Fibroblast of lung (primary cell): Measurements from ENCODE around the gene RNF126. TPM values are rescaled to one million over a fixed set of nuclear protein-coding genes. Genes with fewer than 3 reads are reported as not detected.

Experiments
- DNase-seq, 2 donors: peaks; one replicate each; pipeline versions ENCODE4 v3.0.0 to v3.0.0-alpha.2; 2010; ENCODE audit warnings: low read depth in 2 of 2
- H2AFZ ChIP-seq: 2 replicates; pipeline ENCODE4 v1.5.1; 2012; ENCODE audit warnings: low read length, control low read depth, inconsistent platforms
- H3K27ac ChIP-seq: 2 replicates; pipeline ENCODE4 v1.5.1; 2011; ENCODE audit warnings: low read length, control low read depth; ENCODE audit not compliant: insufficient read depth
- H3K27me3 ChIP-seq: 2 replicates; pipeline ENCODE4 v1.5.1; 2011; ENCODE audit warnings: mild to moderate bottlenecking, low read length; ENCODE audit not compliant: control insufficient read depth, insufficient read depth
- H3K36me3 ChIP-seq: 2 replicates; pipeline ENCODE4 v1.5.1; 2011; ENCODE audit warnings: low read length; ENCODE audit not compliant: control insufficient read depth, insufficient read depth
- H3K4me1 ChIP-seq: 2 replicates; pipeline ENCODE4 v1.5.1; 2011; ENCODE audit warnings: low read length; ENCODE audit not compliant: control insufficient read depth, insufficient read depth; ENCODE audit errors: extremely low read depth
- H3K4me2 ChIP-seq: 2 replicates; pipeline ENCODE4 v1.5.1; 2011; ENCODE audit warnings: low read length, control low read depth; ENCODE audit not compliant: insufficient read depth; ENCODE audit errors: extremely low read depth
- H3K4me3 ChIP-seq, 4 experiments: fragments of 200-600 bp in 1 of 4; sonication (generic) in 1 of 4; replicated peaks in 1 of 4; 2 replicates each; pipeline ENCODE4 v1.5.1; 2011 to 2016; ENCODE audit warnings: low read length in 4 of 4, low read depth in 3 of 4, mild to moderate bottlenecking in 3 of 4, control low read depth in 2 of 4, inconsistent platforms in 1 of 4, mixed read lengths in 1 of 4; ENCODE audit not compliant: insufficient read depth in 1 of 4; ENCODE audit errors: control extremely low read depth in 1 of 4
- H3K79me2 ChIP-seq: 2 replicates; pipeline ENCODE4 v1.5.1; 2012; ENCODE audit warnings: mild to moderate bottlenecking, low read length, inconsistent platforms; ENCODE audit not compliant: control insufficient read depth, insufficient read depth
- H3K9ac ChIP-seq: 2 replicates; pipeline ENCODE4 v1.5.1; 2011; ENCODE audit warnings: mild to moderate bottlenecking, low read length, control low read depth; ENCODE audit not compliant: insufficient read depth
- H3K9me3 ChIP-seq: 2 replicates; pipeline ENCODE4 v1.5.1; 2012; ENCODE audit warnings: low read depth, low read length; ENCODE audit not compliant: control insufficient read depth, insufficient read depth
- H4K20me1 ChIP-seq: 2 replicates; pipeline ENCODE4 v1.5.1; 2011; ENCODE audit warnings: low read length; ENCODE audit not compliant: control insufficient read depth, insufficient read depth; ENCODE audit errors: extremely low read depth
- EZH2 ChIP-seq: IDR thresholded peaks from 2 replicates; pipeline ENCODE4 v1.5.1; 2012; ENCODE audit warnings: low read length, control low read depth, mild to moderate bottlenecking; ENCODE audit errors: missing control alignments
- polyA plus RNA-seq, 2 donors: library from polyadenylated mRNA; depleted of rRNA in 1 of 2; stranded (reverse) in 1 of 2; unstranded in 1 of 2; fragments of >200 nt; gene quantifications; 2 replicates each; pipeline ENCODE4 v1.2.1, GENCODE V29; 2011 to 2012; ENCODE audit warnings: missing spikeins in 1 of 2
- total RNA-seq: library from RNA; depleted of rRNA; stranded (reverse); fragments of >200 nt; gene quantifications from 2 replicates; pipeline ENCODE4 v1.2.1, GENCODE V29; 2014
- TF ChIP-seq, protein P1 (sequence below), 2 donors: IDR thresholded peaks in 1 of 2; conservative IDR thresholded peaks in 1 of 2; 1 replicate in 1 of 2; 2 replicates in 1 of 2; pipeline ENCODE4 v1.5.1; 2011 to 2012; ENCODE audit warnings: low read length in 2 of 2, control low read depth in 1 of 2, inconsistent platforms in 1 of 2, low read depth in 1 of 2, mild to moderate bottlenecking in 1 of 2

The RNF126 gene
- total and polyA plus RNA-seq, 2 donors (not counting 1 experiment from before 2014, with no cell fraction given) = 7.8 to 18.0 TPM

DNA sequence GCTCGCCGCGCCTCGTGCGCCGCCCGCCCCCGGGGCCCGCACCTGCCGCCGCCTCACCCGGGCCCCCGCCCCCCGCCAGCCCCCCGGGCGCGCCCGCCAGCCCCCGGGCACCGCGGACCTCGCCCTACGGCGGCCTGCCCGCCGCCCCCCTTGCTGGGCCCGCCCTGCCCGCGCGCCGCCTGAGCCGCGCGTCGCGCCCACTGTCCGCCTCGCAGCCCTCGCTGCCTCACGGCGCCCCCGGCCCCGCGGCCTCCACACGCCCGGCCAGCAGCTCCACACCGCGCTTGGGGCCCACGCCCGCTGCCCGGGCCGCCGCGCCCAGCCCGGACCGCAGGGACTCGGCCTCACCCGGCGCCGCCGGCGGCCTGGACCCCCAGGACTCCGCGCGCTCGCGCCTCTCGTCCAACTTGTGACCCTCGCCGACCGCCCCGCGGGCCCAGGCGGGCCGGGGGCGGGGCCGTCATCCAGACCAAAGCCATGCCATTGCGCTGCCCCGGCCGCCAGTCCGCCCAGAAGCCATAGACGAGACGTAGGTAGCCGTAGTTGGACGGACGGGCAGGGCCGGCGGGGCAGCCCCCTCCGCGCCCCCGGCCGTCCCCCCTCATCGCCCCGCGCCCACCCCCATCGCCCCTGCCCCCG, 46.8 kb downstream of the RNF126 start:
- no peak for DNase-seq
- no peaks in the 10 kb centered on the region for H3K27me3 ChIP-seq
- peaks cover 8% of the 10 kb centered on the region for H3K36me3 ChIP-seq
- H3K4me2 ChIP-seq = no peak overlapping the region
- no peak overlapping the region for H2AFZ ChIP-seq
- TF ChIP-seq, protein P1, sequence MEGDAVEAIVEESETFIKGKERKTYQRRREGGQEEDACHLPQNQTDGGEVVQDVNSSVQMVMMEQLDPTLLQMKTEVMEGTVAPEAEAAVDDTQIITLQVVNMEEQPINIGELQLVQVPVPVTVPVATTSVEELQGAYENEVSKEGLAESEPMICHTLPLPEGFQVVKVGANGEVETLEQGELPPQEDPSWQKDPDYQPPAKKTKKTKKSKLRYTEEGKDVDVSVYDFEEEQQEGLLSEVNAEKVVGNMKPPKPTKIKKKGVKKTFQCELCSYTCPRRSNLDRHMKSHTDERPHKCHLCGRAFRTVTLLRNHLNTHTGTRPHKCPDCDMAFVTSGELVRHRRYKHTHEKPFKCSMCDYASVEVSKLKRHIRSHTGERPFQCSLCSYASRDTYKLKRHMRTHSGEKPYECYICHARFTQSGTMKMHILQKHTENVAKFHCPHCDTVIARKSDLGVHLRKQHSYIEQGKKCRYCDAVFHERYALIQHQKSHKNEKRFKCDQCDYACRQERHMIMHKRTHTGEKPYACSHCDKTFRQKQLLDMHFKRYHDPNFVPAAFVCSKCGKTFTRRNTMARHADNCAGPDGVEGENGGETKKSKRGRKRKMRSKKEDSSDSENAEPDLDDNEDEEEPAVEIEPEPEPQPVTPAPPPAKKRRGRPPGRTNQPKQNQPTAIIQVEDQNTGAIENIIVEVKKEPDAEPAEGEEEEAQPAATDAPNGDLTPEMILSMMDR (conservative IDR thresholded peaks at IDR 0.05 in 1 of 2, IDR thresholded peaks at IDR 0.05 in 1 of 2; ENCODE audit: low read depth in 1 of 2, low read length in 2 of 2) = no peak
- no peak for TF ChIP-seq EZH2
- peaks cover 5% of the 10 kb centered on the region for H3K4me1 ChIP-seq
- no peaks in the 10 kb centered on the region for H3K9me3 ChIP-seq
- no peak overlapping the region for H3K4me3 ChIP-seq
- H3K27ac ChIP-seq = no peak overlapping the region
- H3K79me2 ChIP-seq = no peaks in the 10 kb centered on the region
- no peaks in the 10 kb centered on the region for H4K20me1 ChIP-seq
- no peak overlapping the region for H3K9ac ChIP-seq

DNA sequence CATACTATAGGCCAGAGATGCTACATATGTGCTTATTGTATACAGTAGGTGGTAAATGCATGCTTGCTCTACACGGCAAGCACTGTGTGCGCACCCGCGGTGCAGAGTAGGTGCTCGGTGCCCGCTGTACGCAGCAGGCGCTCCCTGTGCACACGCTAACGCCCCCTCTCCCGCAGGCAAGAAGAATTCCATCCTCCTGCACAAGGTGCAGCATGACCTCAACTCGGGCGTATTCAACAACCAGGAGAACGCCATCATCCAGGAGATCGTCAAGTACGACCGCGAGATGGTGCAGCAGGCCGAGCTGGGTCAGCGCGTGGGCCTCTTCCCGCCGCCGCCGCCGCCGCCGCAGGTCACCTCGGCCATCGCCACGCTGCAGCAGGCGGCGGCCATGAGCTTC, 47.4 kb downstream of the RNF126 start:
- no peak overlapping the region for H3K9ac ChIP-seq
- H3K4me2 ChIP-seq = no peak overlapping the region
- H2AFZ ChIP-seq = no peak overlapping the region
- H3K4me1 ChIP-seq = peaks cover 9% of the 10 kb centered on the region
- H3K27me3 ChIP-seq = no peaks in the 10 kb centered on the region
- no peak for TF ChIP-seq EZH2
- TF ChIP-seq, protein P1 (conservative IDR thresholded peaks at IDR 0.05 in 1 of 2, IDR thresholded peaks at IDR 0.05 in 1 of 2; ENCODE audit: low read depth in 1 of 2, low read length in 2 of 2) = no peak
- no peak overlapping the region for H3K27ac ChIP-seq
- no peak overlapping the region for H3K4me3 ChIP-seq
- H3K36me3 ChIP-seq = peaks cover 8% of the 10 kb centered on the region
- DNase-seq = no peak
- no peaks in the 10 kb centered on the region for H4K20me1 ChIP-seq
- no peaks in the 10 kb centered on the region for H3K79me2 ChIP-seq
- H3K9me3 ChIP-seq = no peaks in the 10 kb centered on the region

DNA sequence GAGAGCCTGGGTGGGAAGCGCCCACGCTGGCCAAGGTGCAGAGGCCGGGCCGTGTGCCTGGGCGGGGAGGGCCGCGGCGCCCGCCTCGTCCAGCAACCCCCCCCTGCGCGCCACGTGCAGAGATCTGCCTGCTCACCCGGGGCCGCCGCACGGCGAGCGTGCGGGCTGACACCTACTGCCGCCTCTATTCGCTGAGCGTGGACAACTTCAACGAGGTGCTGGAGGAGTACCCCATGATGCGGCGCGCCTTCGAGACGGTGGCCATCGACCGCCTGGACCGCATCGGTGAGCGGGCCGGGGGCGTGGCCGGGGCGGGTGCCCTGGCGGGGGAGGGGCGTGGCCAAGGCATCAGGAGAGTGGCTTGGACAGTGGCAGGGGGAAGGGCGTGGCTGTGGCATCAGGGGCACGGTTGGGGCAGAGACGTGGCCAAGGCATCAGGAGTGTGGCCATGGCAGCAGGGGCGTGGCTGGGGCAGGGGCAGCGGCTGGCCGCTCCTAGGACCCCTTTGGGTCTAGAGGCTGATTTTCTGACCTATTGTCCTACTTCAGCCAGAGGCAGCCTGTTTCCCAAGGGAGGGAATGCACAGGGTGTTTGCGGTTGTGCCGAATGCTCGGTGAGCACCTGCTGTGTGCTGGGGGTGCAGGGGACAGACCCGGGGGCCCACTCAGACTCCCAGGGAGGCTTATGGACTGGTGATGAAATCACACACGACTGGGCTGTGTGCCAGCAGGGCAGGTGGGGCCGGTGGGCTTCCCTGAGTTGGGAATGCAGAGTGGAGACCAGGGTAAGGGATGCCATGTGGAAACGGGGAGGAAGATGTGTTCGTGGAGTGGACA, 49.1 kb downstream of the RNF126 start:
- Histone ChIP-seq H3K36me3 (peaks cover 4% of the 10 kb centered on the region), H3K9ac (no peak overlapping the region), H3K27ac (no peak overlapping the region), H3K4me1 (peaks cover 9% of the 10 kb centered on the region), H3K9me3 (no peaks in the 10 kb centered on the region), H4K20me1 (no peaks in the 10 kb centered on the region), H3K4me2 (no peak overlapping the region), H3K4me3 (no peak overlapping the region), H3K27me3 (no peaks in the 10 kb centered on the region), H2AFZ (no peak overlapping the region), H3K79me2 (no peaks in the 10 kb centered on the region)
- TF ChIP-seq EZH2 = no peak
- TF ChIP-seq, protein P1 (conservative IDR thresholded peaks at IDR 0.05 in 1 of 2, IDR thresholded peaks at IDR 0.05 in 1 of 2; ENCODE audit: low read depth in 1 of 2, low read length in 2 of 2) = no peak
- DNase-seq = no peak
